GM19043 (cell line): ENCODE data around the gene ORM2.
"Not testable (repeated sequence)": the region's sequence is repeated elsewhere in the genome, so short reads cannot be mapped to it uniquely, and the experiment has no call there.

Source experiments
- ATAC-seq: cut with Tn5 transposase; IDR thresholded peaks from one replicate; pipeline ENCODE4 v1.9.1; 2021; ENCODE audit warnings: low read depth; ENCODE audit not compliant: unreplicated experiment

ORM2 gene

GRCh38 chr9:114312513-114312875 lies 17.2 kb upstream of the ORM2 start:
- no peak for ATAC-seq

- no peak for ATAC-seq
These were observed 16.5 kb upstream of the ORM2 start for GRCh38 chr9:114313186-114313585.

DNA sequence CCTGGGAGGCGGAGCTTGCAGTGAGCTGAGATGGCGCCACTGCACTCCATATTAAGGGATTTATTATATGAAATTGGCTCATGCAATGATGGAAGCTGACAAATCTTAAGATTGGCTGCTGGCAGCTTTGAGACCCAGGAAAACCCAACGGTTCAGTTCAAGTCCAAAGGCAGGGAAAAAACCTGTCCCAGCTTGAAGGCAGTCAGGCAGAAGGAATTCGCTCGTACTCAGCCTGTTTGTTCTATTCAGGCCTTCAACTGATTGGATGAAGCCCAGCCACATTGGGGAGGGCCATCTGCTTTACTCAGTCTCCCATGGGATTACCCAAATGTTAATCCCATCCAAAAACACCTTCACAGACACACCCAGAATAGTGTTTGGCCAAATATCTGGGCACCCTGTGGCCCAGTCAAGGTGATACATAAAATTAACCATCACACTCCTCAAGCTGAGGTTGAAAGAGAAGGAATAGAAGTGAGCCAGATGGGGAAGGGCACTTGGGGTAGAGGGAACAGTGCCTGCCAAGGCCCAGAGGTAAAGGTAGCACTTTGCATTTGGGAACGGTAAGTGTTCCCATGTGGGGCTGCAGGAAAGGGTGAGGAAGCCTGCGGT lies 15.3 kb upstream of the ORM2 start:
- no peak for ATAC-seq

- ATAC-seq: no peak
These were observed 14.6 kb upstream of the ORM2 start for GRCh38 chr9:114314881-114315722.

GRCh38 chr9:114315723-114316363 lies 13.8 kb upstream of the ORM2 start:
- no peak for ATAC-seq

GRCh38 chr9:114316605-114317230 lies 13.0 kb upstream of the ORM2 start:
- no peak for ATAC-seq

- ATAC-seq: no peak
These were observed 11.9 kb upstream of the ORM2 start for GRCh38 chr9:114317665-114318357.

- ATAC-seq: no peak
These were observed 11.3 kb upstream of the ORM2 start for GRCh38 chr9:114318416-114318815.

GRCh38 chr9:114319147-114319546 lies 10.5 kb upstream of the ORM2 start:
- no peak for ATAC-seq

DNA sequence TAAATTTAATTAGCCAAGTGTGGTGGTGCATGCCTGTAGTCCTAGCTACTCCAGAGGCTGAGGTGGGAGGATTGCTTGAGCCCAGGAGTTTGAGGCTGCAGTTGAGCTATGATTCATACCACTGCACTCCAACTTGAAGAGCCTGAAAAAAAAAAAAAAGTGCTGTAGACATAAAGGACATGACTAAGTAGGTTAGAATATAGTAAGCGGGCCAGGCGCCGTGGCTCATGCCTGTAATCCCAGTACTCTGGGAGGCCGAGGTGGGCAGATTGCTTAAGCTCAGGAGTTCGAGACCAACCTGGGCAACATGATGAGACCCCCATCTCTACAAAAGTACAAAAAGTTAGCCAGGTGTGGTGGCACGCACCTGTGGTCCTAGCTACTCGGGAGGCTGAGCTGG lies 9.0 kb upstream of the ORM2 start:
- not testable (repeated sequence) for ATAC-seq

GRCh38 chr9:114321759-114322158 lies 7.9 kb upstream of the ORM2 start:
- ATAC-seq: no peak

GRCh38 chr9:114322160-114322818 lies 7.4 kb upstream of the ORM2 start:
- ATAC-seq: not testable (repeated sequence)

- not testable (repeated sequence) for ATAC-seq
These were observed 6.7 kb upstream of the ORM2 start, which contains the start of gene ORM1 for GRCh38 chr9:114322831-114323531. TSS of gene ORM1 (plus strand) at chr9:114323098. CDS start at chr9:114323134, 36 bp downstream.

GRCh38 chr9:114323849-114324248 lies 5.8 kb upstream of the ORM2 start:
- not testable (repeated sequence) for ATAC-seq

DNA sequence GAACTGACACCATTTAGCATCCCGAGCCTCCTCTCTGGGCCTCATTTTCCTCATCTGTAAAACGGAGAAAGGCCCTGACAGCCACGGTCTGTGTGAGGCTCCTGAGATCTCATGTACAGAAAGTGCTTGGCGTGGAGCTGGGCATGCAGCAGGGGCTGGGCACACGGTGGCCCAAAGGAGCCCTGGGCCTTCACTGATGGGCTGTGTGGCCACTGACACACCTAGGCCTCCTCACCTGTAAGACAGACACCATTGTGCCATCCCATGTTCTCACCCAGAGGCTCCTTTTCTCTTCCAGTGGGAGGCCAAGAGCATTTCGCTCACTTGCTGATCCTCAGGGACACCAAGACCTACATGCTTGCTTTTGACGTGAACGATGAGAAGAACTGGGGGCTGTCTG lies 5.2 kb upstream of the ORM2 start:
- no peak for ATAC-seq

DNA sequence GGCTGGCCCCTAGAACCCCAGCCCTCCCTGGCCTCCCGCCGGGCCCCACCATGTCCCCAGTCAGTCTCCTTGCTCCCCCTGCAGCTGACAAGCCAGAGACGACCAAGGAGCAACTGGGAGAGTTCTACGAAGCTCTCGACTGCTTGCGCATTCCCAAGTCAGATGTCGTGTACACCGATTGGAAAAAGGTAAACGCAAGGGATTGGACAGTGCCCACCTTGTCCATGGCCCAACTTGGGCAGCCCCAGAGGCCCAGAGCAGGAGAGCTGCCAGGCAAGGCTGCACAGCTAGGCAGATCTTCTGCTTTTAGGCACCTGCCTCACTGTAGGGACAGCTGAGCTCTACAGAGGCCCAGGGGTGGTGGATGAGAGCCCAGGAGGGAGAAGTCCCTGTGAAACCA lies 4.7 kb upstream of the ORM2 start:
- ATAC-seq: not testable (repeated sequence)

DNA sequence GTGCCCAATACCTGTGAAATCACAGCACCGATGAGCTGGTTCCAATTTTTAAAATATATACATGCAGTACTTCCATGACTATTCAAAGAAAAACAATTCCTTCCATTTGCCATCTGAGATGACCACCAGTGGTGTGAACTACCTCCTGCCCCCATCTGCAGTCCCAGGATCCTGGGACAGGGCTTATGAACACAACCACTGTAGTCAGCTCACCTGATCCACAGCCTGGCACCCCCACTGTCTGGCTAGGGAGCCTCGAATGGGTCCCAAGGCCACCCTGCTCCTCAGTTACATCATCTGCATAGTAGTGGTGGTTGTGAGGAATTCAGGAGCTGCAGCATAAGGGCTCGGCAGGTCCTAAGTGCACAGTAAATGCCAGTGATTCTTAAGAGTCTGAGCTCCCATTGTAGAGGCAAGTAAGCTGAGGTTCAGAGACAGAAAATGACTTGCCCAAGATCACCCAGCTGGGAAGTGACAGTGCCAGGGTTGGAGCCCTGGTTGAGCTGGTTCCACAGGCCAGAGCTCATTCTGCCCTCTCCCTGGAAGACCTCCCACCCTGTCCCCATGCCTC lies 3.9 kb upstream of the ORM2 start:
- not testable (repeated sequence) for ATAC-seq

GRCh38 chr9:114327749-114328148 lies 1.9 kb upstream of the ORM2 start:
- ATAC-seq: no peak

GRCh38 chr9:114328357-114328820 lies 1.3 kb upstream of the ORM2 start:
- ATAC-seq: not testable (repeated sequence)
